ENCODE measurements around the gene DYNLRB1. TPM values are rescaled to one million over a fixed set of nuclear protein-coding genes. Genes with fewer than 3 reads are reported as not detected.

DYNLRB1 gene
- total and polyA plus RNA-seq, 2 of the 13 experiments (the other 11 are each of a cell fraction or from before 2014, with no cell fraction given), result 140 to 244 TPM

DNA sequence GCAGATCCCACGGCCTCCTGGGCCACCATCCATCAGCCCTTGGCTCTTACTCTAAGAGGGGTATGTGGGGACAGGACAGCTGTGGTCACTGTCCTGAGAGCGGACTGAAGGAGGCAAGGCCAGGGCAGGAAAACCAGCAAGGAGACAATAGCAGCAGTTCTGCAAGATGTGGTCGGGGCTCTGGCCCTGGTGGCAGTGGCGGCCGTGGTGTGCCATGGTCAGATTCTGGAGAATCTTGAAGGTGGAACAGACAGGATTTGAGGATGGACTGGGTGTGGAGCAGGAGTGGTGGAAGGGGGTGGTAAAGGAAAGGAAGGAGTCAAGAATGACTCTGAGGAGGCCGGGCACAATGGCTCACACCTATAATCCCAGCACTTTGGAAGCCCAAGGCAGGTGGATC, 36.3 kb downstream of the DYNLRB1 start (continued):
- TF ChIP-seq ZNF646 (CRISPR knock-in tag; IDR thresholded peaks at IDR 0.05) (no peak), KDM5B (CRISPR knock-in tag; IDR thresholded peaks at IDR 0.05; ENCODE audit: borderline replicate concordance) (no peak), ZNF234 (CRISPR knock-in tag; conservative IDR thresholded peaks at IDR 0.05) (no peak), XBP1 (CRISPR knock-in tag; IDR thresholded peaks at IDR 0.05) (no peak), KDM4B (CRISPR knock-in tag; IDR thresholded peaks at IDR 0.05) (no peak), IKZF5 (CRISPR knock-in tag; IDR thresholded peaks at IDR 0.05) (no peak), MAFF (IDR thresholded peaks at IDR 0.05; ENCODE audit: low read depth, low read length) (no peak), TP53 (CRISPR knock-in tag; conservative IDR thresholded peaks at IDR 0.05) (no peak), RBM39 (IDR thresholded peaks at IDR 0.05; ENCODE audit: low read depth, low read length, poor library complexity, severe bottlenecking) (no peak), ZNF547 (CRISPR knock-in tag; IDR thresholded peaks at IDR 0.05) (no peak), ZNF280B (CRISPR knock-in tag; IDR thresholded peaks at IDR 0.05; ENCODE audit: borderline replicate concordance) (no peak), SMAD1 (CRISPR knock-in tag; IDR thresholded peaks at IDR 0.05; ENCODE audit: borderline replicate concordance, low read depth) (no peak)
- TF ChIP-seq, protein P1, sequence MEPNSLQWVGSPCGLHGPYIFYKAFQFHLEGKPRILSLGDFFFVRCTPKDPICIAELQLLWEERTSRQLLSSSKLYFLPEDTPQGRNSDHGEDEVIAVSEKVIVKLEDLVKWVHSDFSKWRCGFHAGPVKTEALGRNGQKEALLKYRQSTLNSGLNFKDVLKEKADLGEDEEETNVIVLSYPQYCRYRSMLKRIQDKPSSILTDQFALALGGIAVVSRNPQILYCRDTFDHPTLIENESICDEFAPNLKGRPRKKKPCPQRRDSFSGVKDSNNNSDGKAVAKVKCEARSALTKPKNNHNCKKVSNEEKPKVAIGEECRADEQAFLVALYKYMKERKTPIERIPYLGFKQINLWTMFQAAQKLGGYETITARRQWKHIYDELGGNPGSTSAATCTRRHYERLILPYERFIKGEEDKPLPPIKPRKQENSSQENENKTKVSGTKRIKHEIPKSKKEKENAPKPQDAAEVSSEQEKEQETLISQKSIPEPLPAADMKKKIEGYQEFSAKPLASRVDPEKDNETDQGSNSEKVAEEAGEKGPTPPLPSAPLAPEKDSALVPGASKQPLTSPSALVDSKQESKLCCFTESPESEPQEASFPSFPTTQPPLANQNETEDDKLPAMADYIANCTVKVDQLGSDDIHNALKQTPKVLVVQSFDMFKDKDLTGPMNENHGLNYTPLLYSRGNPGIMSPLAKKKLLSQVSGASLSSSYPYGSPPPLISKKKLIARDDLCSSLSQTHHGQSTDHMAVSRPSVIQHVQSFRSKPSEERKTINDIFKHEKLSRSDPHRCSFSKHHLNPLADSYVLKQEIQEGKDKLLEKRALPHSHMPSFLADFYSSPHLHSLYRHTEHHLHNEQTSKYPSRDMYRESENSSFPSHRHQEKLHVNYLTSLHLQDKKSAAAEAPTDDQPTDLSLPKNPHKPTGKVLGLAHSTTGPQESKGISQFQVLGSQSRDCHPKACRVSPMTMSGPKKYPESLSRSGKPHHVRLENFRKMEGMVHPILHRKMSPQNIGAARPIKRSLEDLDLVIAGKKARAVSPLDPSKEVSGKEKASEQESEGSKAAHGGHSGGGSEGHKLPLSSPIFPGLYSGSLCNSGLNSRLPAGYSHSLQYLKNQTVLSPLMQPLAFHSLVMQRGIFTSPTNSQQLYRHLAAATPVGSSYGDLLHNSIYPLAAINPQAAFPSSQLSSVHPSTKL (CRISPR knock-in tag; IDR thresholded peaks at IDR 0.05), result no peak
- TF ChIP-seq, protein P2, sequence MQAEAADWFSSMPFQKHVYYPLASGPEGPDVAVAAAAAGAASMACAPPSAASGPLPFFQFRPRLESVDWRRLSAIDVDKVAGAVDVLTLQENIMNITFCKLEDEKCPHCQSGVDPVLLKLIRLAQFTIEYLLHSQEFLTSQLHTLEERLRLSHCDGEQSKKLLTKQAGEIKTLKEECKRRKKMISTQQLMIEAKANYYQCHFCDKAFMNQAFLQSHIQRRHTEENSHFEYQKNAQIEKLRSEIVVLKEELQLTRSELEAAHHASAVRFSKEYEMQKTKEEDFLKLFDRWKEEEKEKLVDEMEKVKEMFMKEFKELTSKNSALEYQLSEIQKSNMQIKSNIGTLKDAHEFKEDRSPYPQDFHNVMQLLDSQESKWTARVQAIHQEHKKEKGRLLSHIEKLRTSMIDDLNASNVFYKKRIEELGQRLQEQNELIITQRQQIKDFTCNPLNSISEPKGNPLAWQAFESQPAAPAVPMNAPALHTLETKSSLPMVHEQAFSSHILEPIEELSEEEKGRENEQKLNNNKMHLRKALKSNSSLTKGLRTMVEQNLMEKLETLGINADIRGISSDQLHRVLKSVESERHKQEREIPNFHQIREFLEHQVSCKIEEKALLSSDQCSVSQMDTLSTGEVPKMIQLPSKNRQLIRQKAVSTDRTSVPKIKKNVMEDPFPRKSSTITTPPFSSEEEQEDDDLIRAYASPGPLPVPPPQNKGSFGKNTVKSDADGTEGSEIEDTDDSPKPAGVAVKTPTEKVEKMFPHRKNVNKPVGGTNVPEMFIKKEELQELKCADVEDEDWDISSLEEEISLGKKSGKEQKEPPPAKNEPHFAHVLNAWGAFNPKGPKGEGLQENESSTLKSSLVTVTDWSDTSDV (CRISPR knock-in tag; IDR thresholded peaks at IDR 0.05), result peak; percentile 43; the same call in 1 of the 2 replicates

Data from HepG2 (cell line).